Panc1 (cell line): ENCODE results near the gene SHOC2.

Source experiments
- CTCF ChIP-seq: fragments of 450-650 bp; IDR thresholded peaks from 2 replicates; pipeline ENCODE4 v1.5.1; 2017; ENCODE audit warnings: mild to moderate bottlenecking
- POLR2AphosphoS5 ChIP-seq: IDR thresholded peaks from 2 replicates; pipeline ENCODE4 v1.6.1; 2012; ENCODE audit warnings: mild to moderate bottlenecking, low read depth, low read length, moderate library complexity
- REST ChIP-seq, 2 experiments: IDR thresholded peaks; 2 replicates each; pipeline ENCODE4 v1.6.1; 2011 to 2012; ENCODE audit warnings: low read depth in 2 of 2, control low read depth in 1 of 2, low read length in 1 of 2, mild to moderate bottlenecking in 1 of 2, moderate library complexity in 1 of 2; ENCODE audit not compliant: insufficient read depth in 1 of 2
- SIN3A ChIP-seq: IDR thresholded peaks from 2 replicates; pipeline ENCODE4 v1.6.1; 2012; ENCODE audit warnings: low read depth, mild to moderate bottlenecking, low read length, moderate library complexity, borderline replicate concordance; ENCODE audit not compliant: insufficient read depth
- TCF7L2 ChIP-seq: IDR thresholded peaks from 2 replicates; pipeline ENCODE4 v1.6.1; 2011; ENCODE audit warnings: mild to moderate bottlenecking, low read depth, low read length, inconsistent platforms

- TF ChIP-seq CTCF (no peak), TCF7L2 (no peak), REST (IDR thresholded peaks at IDR 0.05; ENCODE audit: insufficient read depth in 1 of 2, low read depth in 2 of 2, low read length in 1 of 2) (no peak), POLR2AphosphoS5 (no peak), SIN3A (no peak)
Measured at GRCh38 chr10:110985497-110986275, 66.3 kb downstream of the SHOC2 start.
